HepG2 (cell line): ENCODE measurements around the gene RFC2. TPM values are rescaled to one million over a fixed set of nuclear protein-coding genes. Genes with fewer than 3 reads are reported as not detected.
A peak's percentile ranks its signal among the peaks of the same experiment; 100 is the strongest.

ENCODE experiments used
- ATAC-seq: fragments of 200-7000 bp; cut with Tn5 transposase; 3 replicates; pipeline ENCODE4 v1.9.1; 2020; ENCODE audit warnings: mild to moderate bottlenecking, moderate library complexity
- BruUV-seq: library from RNA; stranded (reverse); fragments of 400-500 nt; replicated peaks from 2 replicates; lab custom pipeline; 2021; lab: Mats Ljungman, UMichigan
- CTCF ChIA-PET: fragments of 300-600 bp; formaldehyde crosslinking; extraction: SDS; loops from one replicate; lab custom pipeline; 2021; ENCODE audit warnings: low total read pairs, inconsistent platforms, low intra/inter-chr PET ratio; lab: Yijun Ruan, JAX
- POLR2A ChIA-PET: fragments of 350-600 bp; sonication (Branson Sonifier 250); formaldehyde crosslinking; loops from one replicate; lab custom pipeline; 2020; ENCODE audit warnings: antibody characterized with exemption, inconsistent platforms; lab: Yijun Ruan, JAX
- DNase-seq: peaks from one replicate; pipeline ENCODE4 v3.0.0-alpha.2; 2015; ENCODE audit warnings: low spot score
- FAIRE-seq: peaks from 3 replicates; lab custom pipeline; 2011; peaks lifted over from hg19 to GRCh38; lab: Jason Lieb, UNC
- H2AFZ ChIP-seq: one replicate; pipeline ENCODE4 v1.6.1; 2011; ENCODE audit warnings: low read length, inconsistent platforms
- H3K27ac ChIP-seq: fragments of 300-600 bp; 3 replicates; pipeline ENCODE4 v1.8.0; 2011; ENCODE audit warnings: mixed run types, mild to moderate bottlenecking, mixed read lengths, low read length, inconsistent platforms; ENCODE audit not compliant: insufficient read depth; ENCODE audit errors: extremely low read length
- H3K27me3 ChIP-seq, 2 experiments: fragments of 200-600 bp in 1 of 2; 2 replicates in 1 of 2; 3 replicates in 1 of 2; pipeline versions ENCODE4 v1.6.0 to v1.8.0; 2011; ENCODE audit warnings: low read length in 2 of 2, mild to moderate bottlenecking in 2 of 2, moderate library complexity in 2 of 2, inconsistent platforms in 1 of 2; ENCODE audit not compliant: insufficient read depth in 2 of 2, control insufficient read depth in 1 of 2
- H3K36me3 ChIP-seq, 2 experiments: fragments of 200-600 bp in 1 of 2; replicated peaks in 1 of 2; 2 replicates in 1 of 2; 3 replicates in 1 of 2; pipeline versions ENCODE4 v1.5.1 to v1.8.0; 2011; ENCODE audit warnings: low read length in 2 of 2, inconsistent platforms in 1 of 2; ENCODE audit not compliant: insufficient read depth in 2 of 2, control insufficient read depth in 1 of 2
- H3K4me1 ChIP-seq: 2 replicates; pipeline ENCODE4 v1.5.1; 2012; ENCODE audit warnings: low read length, inconsistent platforms; ENCODE audit not compliant: insufficient read depth
- H3K4me2 ChIP-seq: 2 replicates; pipeline ENCODE4 v1.6.0; 2011; ENCODE audit warnings: low read depth, low read length, inconsistent platforms
- H3K4me3 ChIP-seq, 3 experiments: fragments of 200-600 bp in 1 of 3; sonication (generic), shearing (Covaris generic) in 1 of 3; replicated peaks in 1 of 3; 2 replicates each; pipeline ENCODE4 v1.5.1; 2011 to 2016; ENCODE audit warnings: low read length in 3 of 3, inconsistent platforms in 2 of 3, low read depth in 2 of 3, mild to moderate bottlenecking in 2 of 3, control low read depth in 1 of 3, mixed read lengths in 1 of 3; ENCODE audit not compliant: insufficient read depth in 1 of 3
- H3K79me2 ChIP-seq: one replicate; pipeline ENCODE4 v1.6.1; 2011; ENCODE audit warnings: low read length, inconsistent platforms; ENCODE audit not compliant: insufficient read depth
- H3K9ac ChIP-seq: 2 replicates; pipeline ENCODE4 v1.6.0; 2011; ENCODE audit warnings: mild to moderate bottlenecking, low read depth, low read length, inconsistent platforms; ENCODE audit not compliant: insufficient read depth
- H3K9me3 ChIP-seq: 2 replicates; pipeline ENCODE4 v1.5.1; 2012; ENCODE audit warnings: mild to moderate bottlenecking, low read length
- H4K20me1 ChIP-seq: 2 replicates; pipeline ENCODE4 v1.6.0; 2011; ENCODE audit warnings: inconsistent platforms, mild to moderate bottlenecking, low read length, moderate library complexity; ENCODE audit not compliant: insufficient read depth
- MAFK ChIP-seq, 2 experiments: IDR thresholded peaks in 1 of 2; conservative IDR thresholded peaks in 1 of 2; 2 replicates each; pipeline ENCODE4 v1.6.1; 2011; ENCODE audit warnings: improper control_type of control experiment in 2 of 2, low read length in 2 of 2
- ZNF121 ChIP-seq: sonication (generic); formaldehyde crosslinking; IDR thresholded peaks from 2 replicates; pipeline ENCODE4 v1.5.0; 2020; ENCODE audit warnings: mild to moderate bottlenecking, missing genetic modification reagents
- WGBS: methylation state at CpG from one replicate; pipeline ENCODE4 v1.1.6; 2017; ENCODE audit warnings: low lambda C conversion rate; 5-methylcytosine and 5-hydroxymethylcytosine counted together
- in situ Hi-C: cut with HindIII; loops from 2 replicates; pipeline ENCODE4 v1.10.0; 2017; ENCODE audit warnings: low pct_unique_long_range_greater_than_20kb; ENCODE audit not compliant: extremely low pct_ligation_motif_present
- intact Hi-C: fragments of 100-400 bp; cut with micrococcal nuclease; formaldehyde crosslinking; loops from one replicate; pipeline ENCODE4 v1.10.0; 2022; ENCODE audit not compliant: unreplicated experiment
- polyA plus RNA-seq, 8 experiments: library from polyadenylated mRNA; depleted of rRNA in 3 of 8; stranded (reverse) in 7 of 8; unstranded in 1 of 8; fragments of >200 nt; fragmentation: Illumina TruSeq in 4 of 8; extraction: Trizol in 4 of 8; gene quantifications; 2 replicates each; pipeline versions ENCODE4 v1.2.1 to v1.2.3, GENCODE V29; 2011 to 2016; ENCODE audit warnings: low read depth in 4 of 8, missing spikeins in 1 of 8, mixed read lengths in 1 of 8; ENCODE audit not compliant: insufficient read depth in 1 of 8
- total RNA-seq, 5 experiments: library from RNA; depleted of rRNA; stranded (reverse); fragments of >200 nt; fragmentation: Illumina TruSeq; extraction: Trizol; gene quantifications; 2 replicates each; pipeline ENCODE4 v1.2.3, GENCODE V29; 2016; ENCODE audit warnings: low read depth in 1 of 5
- TF ChIP-seq, protein P1 (sequence below): sonication (generic); formaldehyde crosslinking; IDR thresholded peaks from 2 replicates; pipeline ENCODE4 v1.8.0; 2023; ENCODE audit warnings: mild to moderate bottlenecking, missing genetic modification reagents

RFC2 gene
- total and polyA plus RNA-seq, 2 of the 13 experiments (the other 11 are each of a cell fraction or from before 2014, with no cell fraction given): 14.6 to 43.5 TPM

DNA sequence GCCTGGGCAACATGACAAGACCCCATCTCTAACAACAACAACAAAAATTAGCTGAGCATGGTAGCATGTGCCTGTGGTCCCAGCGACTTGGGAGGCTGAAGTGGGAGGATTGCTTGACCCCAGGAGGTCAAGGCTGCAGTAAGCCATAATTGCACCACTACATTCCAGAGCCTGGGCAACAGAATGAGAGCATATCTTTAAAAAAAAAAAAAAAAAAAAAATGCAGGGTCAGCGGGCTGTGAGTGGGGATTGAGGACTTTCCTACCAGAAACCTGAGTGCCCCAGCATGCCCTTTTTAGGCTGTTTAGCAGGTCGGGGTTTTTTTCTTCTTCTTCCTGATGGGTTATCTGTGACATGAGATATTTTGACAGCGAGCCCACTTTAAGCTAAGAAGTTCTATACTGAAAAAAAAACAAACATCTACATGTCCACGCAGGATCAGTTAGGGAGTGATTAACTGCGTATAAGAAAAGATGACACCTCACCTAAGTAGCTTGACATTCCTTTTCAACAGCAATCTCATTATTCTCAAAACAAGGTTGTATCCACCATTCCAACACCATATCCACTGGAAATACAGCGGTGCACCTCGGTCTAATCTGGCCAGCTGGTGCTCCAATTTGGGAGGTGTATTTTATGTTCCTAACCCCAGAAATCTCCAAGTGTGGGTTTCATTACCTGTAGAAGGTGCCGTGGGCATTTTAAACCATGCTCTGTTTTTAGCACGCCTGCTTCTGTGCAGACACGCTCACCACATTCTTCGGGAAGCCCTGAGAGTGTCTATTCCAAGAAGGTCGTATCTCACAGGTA is 13.8 kb upstream of the RFC2 start (continued):
- TF ChIP-seq MAFK (conservative IDR thresholded peaks at IDR 0.05 in 1 of 2, IDR thresholded peaks at IDR 0.05 in 1 of 2; ENCODE audit: low read length in 2 of 2): peak in 1 of 2 experiments; percentile 17; a peak in 2 of 4 replicates

- H4K20me1 ChIP-seq: no peaks in the 10 kb centered on the region
- intact Hi-C loops (loop anchor here (10.0 kb wide), 1 partner anchor 62 kb away; no protein-coding TSS in a partner anchor), in situ Hi-C loops (no loop called here)
- ATAC-seq (no peak), FAIRE-seq (no peak), DNase-seq (no peak)
- POLR2A ChIA-PET: no interaction called here
- peaks cover 79% of the 10 kb centered on the region for H3K4me1 ChIP-seq
- TF ChIP-seq, protein P1, sequence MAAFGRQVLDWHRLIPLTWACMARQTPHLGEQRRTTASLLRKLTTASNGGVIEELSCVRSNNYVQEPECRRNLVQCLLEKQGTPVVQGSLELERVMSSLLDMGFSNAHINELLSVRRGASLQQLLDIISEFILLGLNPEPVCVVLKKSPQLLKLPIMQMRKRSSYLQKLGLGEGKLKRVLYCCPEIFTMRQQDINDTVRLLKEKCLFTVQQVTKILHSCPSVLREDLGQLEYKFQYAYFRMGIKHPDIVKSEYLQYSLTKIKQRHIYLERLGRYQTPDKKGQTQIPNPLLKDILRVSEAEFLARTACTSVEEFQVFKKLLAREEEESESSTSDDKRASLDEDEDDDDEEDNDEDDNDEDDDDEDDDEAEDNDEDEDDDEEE (CRISPR knock-in tag): no peak
- peak; percentile 90 for TF ChIP-seq ZNF121
- no peaks in the 10 kb centered on the region for H3K27me3 ChIP-seq
- CTCF ChIA-PET: no interaction called here
- no TSS peak for BruUV-seq
- WGBS: 27% methylated on average over 7 of the region's 7 CpGs
- H3K79me2 ChIP-seq: no peaks in the 10 kb centered on the region
- H2AFZ ChIP-seq: no peak overlapping the region
- H3K9ac ChIP-seq: no peak overlapping the region
- no peak overlapping the region for H3K4me3 ChIP-seq
- H3K27ac ChIP-seq: no peak overlapping the region
- no peak overlapping the region for H3K4me2 ChIP-seq
- no peaks in the 10 kb centered on the region for H3K36me3 ChIP-seq
- no peaks in the 10 kb centered on the region for H3K9me3 ChIP-seq
Observed at GRCh38 chr7:74266191-74266963, 12.2 kb upstream of the RFC2 start.
